Hindlimb muscle (tissue), 1 donor: ENCODE measurements around the gene RANGRF. TPM values are rescaled to one million over a fixed set of nuclear protein-coding genes. Genes with fewer than 3 reads are reported as not detected.

Experiments used
- DNase-seq: peaks from one replicate; pipeline ENCODE4 v3.0.0-alpha.2; 2013
- polyA plus RNA-seq: library from polyadenylated mRNA; unstranded; fragments of 120-200 nt; gene quantifications from one replicate; pipeline ENCODE4 v1.2.1, GENCODE V29; 2013; ENCODE audit not compliant: insufficient read length

The RANGRF gene
- polyA plus RNA-seq, 1 donor = 21.0 TPM

GRCh38 chr17:8314797-8315763 lies 26.6 kb downstream of the RANGRF start:
- DNase-seq = no peak

GRCh38 chr17:8315764-8316217 lies 27.3 kb downstream of the RANGRF start:
- DNase-seq = no peak

GRCh38 chr17:8318010-8318935 lies 29.8 kb downstream of the RANGRF start:
- DNase-seq = no peak

GRCh38 chr17:8320262-8320661 lies 31.8 kb downstream of the RANGRF start:
- no peak for DNase-seq

- DNase-seq = no peak
Measured at GRCh38 chr17:8320990-8321389, 32.5 kb downstream of the RANGRF start.

- DNase-seq = no peak
Measured at GRCh38 chr17:8322061-8322460, 33.6 kb downstream of the RANGRF start.

- no peak for DNase-seq
Measured at GRCh38 chr17:8324132-8324531, 35.7 kb downstream of the RANGRF start.

- no peak for DNase-seq
Measured at GRCh38 chr17:8324923-8325322, 36.5 kb downstream of the RANGRF start.

- peak; percentile 64 for DNase-seq
Measured at GRCh38 chr17:8326511-8327302, 38.2 kb downstream of the RANGRF start.

- DNase-seq = no peak
Measured at GRCh38 chr17:8327303-8327649, 38.8 kb downstream of the RANGRF start.

GRCh38 chr17:8332128-8332527 lies 43.7 kb downstream of the RANGRF start:
- DNase-seq = no peak

GRCh38 chr17:8332688-8333087 lies 44.2 kb downstream of the RANGRF start:
- no peak for DNase-seq

GRCh38 chr17:8333281-8333680 lies 44.8 kb downstream of the RANGRF start:
- no peak for DNase-seq

- no peak for DNase-seq
Measured at GRCh38 chr17:8337802-8338752, 49.6 kb downstream of the RANGRF start.

GRCh38 chr17:8338753-8339140 lies 50.3 kb downstream of the RANGRF start:
- DNase-seq = no peak

- no peak for DNase-seq
Measured at GRCh38 chr17:8339540-8339939, 51.1 kb downstream of the RANGRF start, which contains the start of gene ODF4. Gene ODF4 (plus strand): TSS chr17:8339840. CDS start chr17:8340052, 212 bp downstream.

Other genes starting within 250 kb of the RANGRF start
- 2.2 TPM for gene ALOX15B, start 249.6 kb upstream of the RANGRF start, polyA plus RNA-seq
- gene ALOX12B, start 201.0 kb upstream of the RANGRF start, polyA plus RNA-seq = not detected
- not detected for gene ALOXE3, start 170.2 kb upstream of the RANGRF start, polyA plus RNA-seq
- gene HES7, start 164.6 kb upstream of the RANGRF start, polyA plus RNA-seq = 0.21 TPM
- 72.6 TPM for gene PER1, start 136.3 kb upstream of the RANGRF start, polyA plus RNA-seq
- gene VAMP2, start 125.7 kb upstream of the RANGRF start, polyA plus RNA-seq = 68.4 TPM
- 5.5 TPM for gene TMEM107, start 112.3 kb upstream of the RANGRF start, polyA plus RNA-seq
- gene BORCS6, start 98.5 kb upstream of the RANGRF start, polyA plus RNA-seq = 5.5 TPM
- 14.9 TPM for gene AURKB, start 78.1 kb upstream of the RANGRF start, polyA plus RNA-seq
- 19.5 TPM for gene CTC1, start 40.6 kb upstream of the RANGRF start, polyA plus RNA-seq
- gene PFAS, start 39.4 kb upstream of the RANGRF start, polyA plus RNA-seq = 34.9 TPM
- gene SLC25A35, start 6.7 kb downstream of the RANGRF start, polyA plus RNA-seq = 1.5 TPM
- gene ARHGEF15, start 21.6 kb downstream of the RANGRF start, polyA plus RNA-seq = 14.8 TPM
- gene ODF4, start 51.2 kb downstream of the RANGRF start, polyA plus RNA-seq = not detected
- 2,898 TPM for gene RPL26, start 94.5 kb downstream of the RANGRF start, polyA plus RNA-seq
- 0.09 TPM for gene RNF222, start 109.2 kb downstream of the RANGRF start, polyA plus RNA-seq
- 41.9 TPM for gene NDEL1, start 147.2 kb downstream of the RANGRF start, polyA plus RNA-seq